Hepatocyte (in vitro differentiated cells): ENCODE measurements around the gene CRISP3. TPM values are rescaled to one million over a fixed set of nuclear protein-coding genes. Genes with fewer than 3 reads are reported as not detected.
"Not testable (repeated sequence)": the region's sequence is repeated elsewhere in the genome, so short reads cannot be mapped to it uniquely, and the experiment has no call there.

Source experiments
- DNase-seq: peaks from one replicate; pipeline ENCODE4 v3.0.0-alpha.2; 2016; ENCODE audit warnings: low spot score
- H2AFZ ChIP-seq: fragments of 200-600 bp; sonication (generic); 2 replicates; pipeline ENCODE4 v1.6.0; 2016; ENCODE audit warnings: antibody characterized with exemption, mild to moderate bottlenecking
- H3K27ac ChIP-seq: fragments of 200-600 bp; sonication (generic); 2 replicates; pipeline ENCODE4 v1.5.1; 2016; ENCODE audit warnings: mild to moderate bottlenecking
- H3K27me3 ChIP-seq: fragments of 200-600 bp; sonication (generic); 2 replicates; pipeline ENCODE4 v1.6.1; 2016
- H3K36me3 ChIP-seq: fragments of 200-600 bp; sonication (generic); replicated peaks from 2 replicates; pipeline ENCODE4 v1.5.1; 2016; ENCODE audit warnings: low read depth; ENCODE audit not compliant: insufficient read depth
- H3K4me1 ChIP-seq: fragments of 200-600 bp; sonication (generic); 2 replicates; pipeline ENCODE4 v1.5.1; 2016; ENCODE audit warnings: mild to moderate bottlenecking, moderate library complexity; ENCODE audit not compliant: insufficient read depth
- H3K4me2 ChIP-seq: fragments of 200-600 bp; sonication (generic); 2 replicates; pipeline ENCODE4 v1.6.0; 2016
- H3K4me3 ChIP-seq: fragments of 200-600 bp; sonication (generic); 2 replicates; pipeline ENCODE4 v1.5.1; 2016; ENCODE audit warnings: mild to moderate bottlenecking
- H3K79me2 ChIP-seq: fragments of 200-600 bp; sonication (generic); 2 replicates; pipeline ENCODE4 v1.6.0; 2017; ENCODE audit warnings: mild to moderate bottlenecking
- H3K9me2 ChIP-seq: fragments of 200-600 bp; sonication (generic); replicated peaks from 2 replicates; pipeline ENCODE4 v1.6.0; 2017; ENCODE audit warnings: mild to moderate bottlenecking; ENCODE audit not compliant: insufficient read depth
- H3K9me3 ChIP-seq: fragments of 200-600 bp; sonication (generic); 2 replicates; pipeline ENCODE4 v1.5.1; 2016; ENCODE audit warnings: low read depth, mild to moderate bottlenecking
- H4K20me1 ChIP-seq: fragments of 200-600 bp; sonication (generic); 2 replicates; pipeline ENCODE4 v1.6.0; 2016; ENCODE audit warnings: mild to moderate bottlenecking; ENCODE audit not compliant: insufficient read depth, poor library complexity, severe bottlenecking
- EZH2 ChIP-seq: fragments of 200-600 bp; sonication (generic); IDR thresholded peaks from 2 replicates; pipeline ENCODE4 v1.6.1; 2016; ENCODE audit warnings: antibody characterized with exemption, mild to moderate bottlenecking, borderline replicate concordance
- EZH2phosphoT487 ChIP-seq: fragments of 200-600 bp; sonication (generic); IDR thresholded peaks from one replicate; pipeline ENCODE4 v1.6.1; 2018; ENCODE audit warnings: antibody characterized with exemption, mild to moderate bottlenecking, low read depth, moderate library complexity; ENCODE audit not compliant: unreplicated experiment, severe bottlenecking
- WGBS: methylation state at CpG from one replicate; pipeline ENCODE4 v1.1.6; 2016; ENCODE audit warnings: low lambda C conversion rate; ENCODE audit errors: missing lambda C conversion rate; 5-methylcytosine and 5-hydroxymethylcytosine counted together
- polyA plus RNA-seq: library from polyadenylated mRNA; unstranded; fragments of >200 nt; fragmentation: Nextera tagmentation; extraction: Ambion mirVana; gene quantifications from 2 replicates; pipeline ENCODE4 v1.2.1, GENCODE V29; 2016
- total RNA-seq: library from RNA; depleted of rRNA; stranded (reverse); fragments of >200 nt; gene quantifications from 2 replicates; pipeline ENCODE4 v1.2.3, GENCODE V29; 2014
- TF ChIP-seq, protein P1 (sequence below): fragments of 200-600 bp; sonication (generic); IDR thresholded peaks from 2 replicates; pipeline ENCODE4 v1.5.1; 2016; ENCODE audit warnings: antibody characterized with exemption, mild to moderate bottlenecking; ENCODE audit not compliant: poor library complexity

Gene CRISP3
- total and polyA plus RNA-seq, 2 experiments from 2014 or later = not detected

DNA sequence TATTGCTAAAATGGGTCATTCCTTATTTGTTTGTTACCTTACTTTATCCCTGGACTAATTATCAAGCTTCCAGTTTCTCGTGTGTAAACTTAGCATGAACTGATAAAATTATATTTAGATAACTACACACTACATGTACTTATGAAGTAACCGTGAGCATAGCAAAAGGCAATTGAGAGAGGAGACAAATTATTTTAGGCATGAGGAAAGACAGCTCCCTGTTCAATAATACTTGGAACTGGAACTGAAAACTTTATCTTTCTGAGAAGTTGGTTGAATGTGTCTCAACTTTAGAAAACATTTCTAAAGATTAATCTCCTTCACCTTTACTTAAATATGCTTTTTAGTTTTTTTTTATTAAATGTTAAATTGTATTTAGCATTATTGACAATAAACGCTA, 11.4 kb downstream of the CRISP3 start:
- no peak overlapping the region for H3K4me2 ChIP-seq
- H3K4me3 ChIP-seq = no peak overlapping the region
- no peaks in the 10 kb centered on the region for H3K9me3 ChIP-seq
- no peaks in the 10 kb centered on the region for H3K27me3 ChIP-seq
- H4K20me1 ChIP-seq = no peaks in the 10 kb centered on the region
- H3K9me2 ChIP-seq = no peaks in the 10 kb centered on the region
- 85% methylated on average over 3 of the region's 3 CpGs for WGBS
- H3K27ac ChIP-seq = no peak overlapping the region
- no peak overlapping the region for H2AFZ ChIP-seq
- TF ChIP-seq EZH2phosphoT487 = no peak
- no peak for TF ChIP-seq EZH2
- TF ChIP-seq, protein P1, sequence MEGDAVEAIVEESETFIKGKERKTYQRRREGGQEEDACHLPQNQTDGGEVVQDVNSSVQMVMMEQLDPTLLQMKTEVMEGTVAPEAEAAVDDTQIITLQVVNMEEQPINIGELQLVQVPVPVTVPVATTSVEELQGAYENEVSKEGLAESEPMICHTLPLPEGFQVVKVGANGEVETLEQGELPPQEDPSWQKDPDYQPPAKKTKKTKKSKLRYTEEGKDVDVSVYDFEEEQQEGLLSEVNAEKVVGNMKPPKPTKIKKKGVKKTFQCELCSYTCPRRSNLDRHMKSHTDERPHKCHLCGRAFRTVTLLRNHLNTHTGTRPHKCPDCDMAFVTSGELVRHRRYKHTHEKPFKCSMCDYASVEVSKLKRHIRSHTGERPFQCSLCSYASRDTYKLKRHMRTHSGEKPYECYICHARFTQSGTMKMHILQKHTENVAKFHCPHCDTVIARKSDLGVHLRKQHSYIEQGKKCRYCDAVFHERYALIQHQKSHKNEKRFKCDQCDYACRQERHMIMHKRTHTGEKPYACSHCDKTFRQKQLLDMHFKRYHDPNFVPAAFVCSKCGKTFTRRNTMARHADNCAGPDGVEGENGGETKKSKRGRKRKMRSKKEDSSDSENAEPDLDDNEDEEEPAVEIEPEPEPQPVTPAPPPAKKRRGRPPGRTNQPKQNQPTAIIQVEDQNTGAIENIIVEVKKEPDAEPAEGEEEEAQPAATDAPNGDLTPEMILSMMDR = no peak
- no peak for DNase-seq
- no peaks in the 10 kb centered on the region for H3K36me3 ChIP-seq
- H3K4me1 ChIP-seq = peaks cover 9% of the 10 kb centered on the region
- no peaks in the 10 kb centered on the region for H3K79me2 ChIP-seq

DNA sequence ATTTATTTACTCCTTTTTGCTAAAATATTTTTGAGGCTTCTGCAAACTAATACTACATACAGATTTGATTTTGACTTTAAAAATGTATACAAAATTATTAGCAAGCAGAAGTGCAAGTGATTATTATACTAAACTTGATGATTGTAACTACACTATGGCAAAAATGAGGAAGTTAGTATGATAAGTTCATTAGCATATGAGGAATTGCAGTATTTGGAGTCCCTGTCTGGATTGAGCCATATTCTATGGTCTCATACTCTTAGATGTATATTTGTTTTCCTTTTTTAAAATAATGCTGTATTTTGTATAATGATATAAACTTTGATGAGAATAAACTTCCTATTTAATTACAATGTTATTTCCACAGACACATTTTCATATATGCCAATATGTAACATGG, 13.9 kb downstream of the CRISP3 start:
- H3K4me3 ChIP-seq = no peak overlapping the region
- H4K20me1 ChIP-seq = no peaks in the 10 kb centered on the region
- H3K9me3 ChIP-seq = no peaks in the 10 kb centered on the region
- H3K36me3 ChIP-seq = no peaks in the 10 kb centered on the region
- no peak overlapping the region for H3K4me2 ChIP-seq
- H3K9me2 ChIP-seq = no peaks in the 10 kb centered on the region
- H3K27ac ChIP-seq = no peak overlapping the region
- H3K27me3 ChIP-seq = no peaks in the 10 kb centered on the region
- H2AFZ ChIP-seq = no peak overlapping the region
- no peak for TF ChIP-seq EZH2phosphoT487
- TF ChIP-seq, protein P1 = no peak
- no peak for TF ChIP-seq EZH2
- no peak for DNase-seq
- H3K79me2 ChIP-seq = no peaks in the 10 kb centered on the region
- no peaks in the 10 kb centered on the region for H3K4me1 ChIP-seq

DNA sequence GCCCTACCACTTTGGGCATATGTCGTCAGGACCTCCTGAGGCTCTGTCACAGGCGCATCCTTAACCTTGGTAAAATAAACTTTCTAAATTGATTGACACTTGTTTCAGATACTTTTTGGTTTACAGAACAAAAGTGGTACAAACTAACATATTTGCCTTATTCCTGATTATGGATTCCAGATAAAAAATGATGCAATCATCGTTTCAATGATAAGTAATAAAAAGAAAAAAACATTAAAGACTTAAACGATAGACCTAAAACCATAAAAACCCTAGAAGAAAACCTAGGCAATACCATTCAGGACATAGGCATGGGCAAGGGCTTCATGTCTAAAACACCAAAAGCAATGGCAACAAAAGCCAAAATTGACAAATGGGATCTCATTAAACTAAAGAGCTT, 20.3 kb downstream of the CRISP3 start:
- H3K79me2 ChIP-seq, H4K20me1 ChIP-seq, H3K4me2 ChIP-seq, DNase-seq, H3K9me2 ChIP-seq, H3K27me3 ChIP-seq, H3K36me3 ChIP-seq, H3K4me3 ChIP-seq, H3K9me3 ChIP-seq, H2AFZ ChIP-seq, H3K27ac ChIP-seq, H3K4me1 ChIP-seq: not testable (repeated sequence)
- 90% methylated on average over 4 of the region's 4 CpGs for WGBS

DNA sequence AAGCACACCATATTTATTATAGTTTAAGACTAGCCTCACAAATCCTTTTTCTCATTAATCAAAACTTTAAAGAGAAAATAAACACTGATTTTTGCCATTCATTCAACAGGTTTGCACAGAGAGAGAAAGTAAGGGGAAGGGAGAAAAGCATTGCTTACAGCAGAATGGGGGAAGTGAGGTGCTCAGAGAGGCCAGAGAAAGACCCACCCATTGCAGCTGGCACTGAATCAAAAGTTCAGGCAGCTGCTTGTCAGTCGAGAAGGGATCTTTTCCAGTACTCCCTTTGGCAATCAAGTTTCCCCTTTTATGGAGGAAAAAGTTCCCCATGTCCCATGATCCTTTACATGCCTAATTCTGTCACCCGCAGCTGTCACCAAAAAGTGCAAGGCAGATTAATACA, 22.9 kb downstream of the CRISP3 start:
- WGBS = 76% methylated on average over 2 of the region's 2 CpGs
- Histone ChIP-seq H3K27me3 (no peaks in the 10 kb centered on the region), H4K20me1 (no peaks in the 10 kb centered on the region), H3K79me2 (no peaks in the 10 kb centered on the region), H2AFZ (no peak overlapping the region), H3K4me3 (no peak overlapping the region), H3K4me2 (no peak overlapping the region), H3K27ac (no peak overlapping the region), H3K9me3 (no peaks in the 10 kb centered on the region), H3K36me3 (no peaks in the 10 kb centered on the region), H3K4me1 (no peaks in the 10 kb centered on the region), H3K9me2 (no peaks in the 10 kb centered on the region)
- no peak for DNase-seq
- no peak for TF ChIP-seq EZH2
- TF ChIP-seq EZH2phosphoT487 = no peak
- TF ChIP-seq, protein P1 = no peak
